Parathyroid adenoma (tissue), 2 donors: Measurements from ENCODE around the gene ARSD.
"Not testable (repeated sequence)": the region's sequence is repeated elsewhere in the genome, so short reads cannot be mapped to it uniquely, and the experiment has no call there.

ENCODE experiments used
- H2AFZ ChIP-seq: fragments of 300-600 bp; sonication (generic); one replicate; pipeline ENCODE4 v1.7.0; 2017; ENCODE audit warnings: antibody characterized with exemption, mild to moderate bottlenecking
- H3K27ac ChIP-seq: fragments of 300-600 bp; sonication (generic); one replicate; pipeline ENCODE4 v1.7.0; 2017
- H3K27me3 ChIP-seq: fragments of 300-600 bp; sonication (generic); one replicate; pipeline ENCODE4 v1.7.0; 2017; ENCODE audit warnings: low read length; ENCODE audit not compliant: control insufficient read depth, insufficient read depth
- H3K36me3 ChIP-seq: fragments of 300-600 bp; sonication (generic); one replicate; pipeline ENCODE4 v1.7.0; 2017; ENCODE audit warnings: low read length; ENCODE audit not compliant: control insufficient read depth, insufficient read depth
- H3K4me1 ChIP-seq: fragments of 300-600 bp; sonication (generic); one replicate; pipeline ENCODE4 v1.7.0; 2017; ENCODE audit warnings: control low read depth
- H3K4me2 ChIP-seq: fragments of 300-600 bp; sonication (generic); one replicate; pipeline ENCODE4 v1.7.0; 2017; ENCODE audit warnings: low read length
- H3K4me3 ChIP-seq: fragments of 300-600 bp; sonication (generic); one replicate; pipeline ENCODE4 v1.7.0; 2017; ENCODE audit warnings: low read depth, low read length
- H3K79me2 ChIP-seq: fragments of 300-600 bp; sonication (generic); one replicate; pipeline ENCODE4 v1.7.0; 2017; ENCODE audit warnings: control low read depth
- H3K9ac ChIP-seq: fragments of 300-600 bp; sonication (generic); one replicate; pipeline ENCODE4 v1.7.0; 2017; ENCODE audit warnings: mild to moderate bottlenecking
- H3K9me3 ChIP-seq: fragments of 300-600 bp; sonication (generic); one replicate; pipeline ENCODE4 v1.7.0; 2017; ENCODE audit warnings: low read length; ENCODE audit not compliant: control insufficient read depth
- CTCF ChIP-seq: fragments of 300-600 bp; sonication (generic); IDR thresholded peaks from one replicate; pipeline ENCODE4 v1.7.0; 2017; ENCODE audit warnings: antibody characterized with exemption, mild to moderate bottlenecking
- donor health status: primary hyperparathyroidism.

ARSD gene

GRCh38 chrX:2928583-2929434 is at the start of gene ARSD:
ARSD (minus strand) TSS chrX:2929339; CDS start chrX:2929275, 64 bp downstream.
- peak within 1 kb of the TSS; percentile 92 for H3K27ac ChIP-seq
- H3K4me3 ChIP-seq: peak within 1 kb of the TSS; percentile 68
- no peak for TF ChIP-seq CTCF
- no peaks in the 10 kb centered on the region for H3K4me1 ChIP-seq
- H3K9me3 ChIP-seq: no peaks in the 10 kb centered on the region
- H3K27me3 ChIP-seq: no peaks in the 10 kb centered on the region
- H3K79me2 ChIP-seq: no peaks in the 10 kb centered on the region
- no peaks in the 10 kb centered on the region for H3K36me3 ChIP-seq
- H2AFZ ChIP-seq: peak within 1 kb of the TSS; percentile 86
- H3K9ac ChIP-seq: peak within 1 kb of the TSS; percentile 67
- H3K4me2 ChIP-seq: peak within 1 kb of the TSS; percentile 66

DNA sequence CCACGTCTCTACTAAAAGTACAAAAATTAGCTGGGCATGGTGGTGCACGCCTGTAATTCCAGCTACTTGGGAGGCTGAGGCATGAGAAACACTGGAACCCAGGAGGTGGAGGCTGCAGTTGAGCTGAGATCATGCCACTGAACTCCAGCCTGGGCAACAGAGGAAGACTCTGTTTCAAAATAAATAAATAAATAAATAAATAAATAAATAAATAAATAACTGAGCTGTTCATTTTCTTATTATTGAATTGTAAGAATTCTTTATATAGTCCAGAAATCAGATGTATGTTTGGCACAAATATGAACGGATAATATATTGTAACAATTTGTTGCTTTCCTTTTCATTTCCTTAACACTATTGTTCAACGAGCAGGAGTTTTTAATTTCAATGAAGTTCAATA is 49.5 kb upstream of the ARSD start:
- H3K27me3 ChIP-seq, H3K9me3 ChIP-seq, H3K36me3 ChIP-seq, H3K4me3 ChIP-seq, H2AFZ ChIP-seq, H3K79me2 ChIP-seq, H3K27ac ChIP-seq, H3K4me2 ChIP-seq, H3K9ac ChIP-seq, H3K4me1 ChIP-seq: not testable (repeated sequence)

GRCh38 chrX:2974961-2975360 is 45.8 kb upstream of the ARSD start:
- no peaks in the 10 kb centered on the region for H3K9me3 ChIP-seq
- H3K4me1 ChIP-seq: no peaks in the 10 kb centered on the region
- H3K27ac ChIP-seq: no peak overlapping the region
- no peaks in the 10 kb centered on the region for H3K27me3 ChIP-seq
- H3K9ac ChIP-seq: no peak overlapping the region
- H3K4me2 ChIP-seq: no peak overlapping the region
- H2AFZ ChIP-seq: no peak overlapping the region
- H3K36me3 ChIP-seq: no peaks in the 10 kb centered on the region
- H3K4me3 ChIP-seq: no peak overlapping the region
- no peak for TF ChIP-seq CTCF
- no peaks in the 10 kb centered on the region for H3K79me2 ChIP-seq

DNA sequence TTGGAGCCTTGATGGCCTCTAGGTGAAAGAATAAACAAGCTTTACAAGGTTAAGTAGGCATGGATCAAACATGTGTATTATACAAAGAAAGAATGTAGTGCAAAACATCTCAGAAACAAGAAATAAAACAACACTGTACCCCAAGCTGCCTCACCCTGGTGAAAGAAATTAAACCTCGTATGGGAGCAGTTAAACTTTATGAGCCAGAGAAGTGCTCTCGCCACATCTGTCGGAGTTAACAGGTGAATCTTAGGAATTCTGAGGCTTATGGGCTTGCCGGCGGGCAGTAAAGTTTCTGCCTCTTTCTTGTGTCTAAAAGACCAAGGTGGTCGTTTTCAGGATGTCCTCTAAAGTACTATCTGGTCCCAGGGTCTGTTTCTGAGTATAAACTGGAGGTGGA is 43.3 kb upstream of the ARSD start:
- H3K9me3 ChIP-seq: no peaks in the 10 kb centered on the region
- H3K9ac ChIP-seq: no peak overlapping the region
- H3K4me2 ChIP-seq: no peak overlapping the region
- H3K27me3 ChIP-seq: no peaks in the 10 kb centered on the region
- H3K79me2 ChIP-seq: no peaks in the 10 kb centered on the region
- no peaks in the 10 kb centered on the region for H3K36me3 ChIP-seq
- no peak for TF ChIP-seq CTCF
- H3K4me1 ChIP-seq: no peaks in the 10 kb centered on the region
- H3K4me3 ChIP-seq: no peak overlapping the region
- no peak overlapping the region for H2AFZ ChIP-seq
- H3K27ac ChIP-seq: no peak overlapping the region

- TF ChIP-seq CTCF: no peak
- H3K79me2 ChIP-seq: no peaks in the 10 kb centered on the region
Measured at GRCh38 chrX:2969021-2969420, 39.9 kb upstream of the ARSD start.

More at GRCh38 chrX:2969021-2969420, 39.9 kb upstream of the ARSD start:
- H3K27ac ChIP-seq: no peak overlapping the region
- no peaks in the 10 kb centered on the region for H3K36me3 ChIP-seq
- no peak overlapping the region for H2AFZ ChIP-seq
- no peak overlapping the region for H3K9ac ChIP-seq
- H3K27me3 ChIP-seq: no peaks in the 10 kb centered on the region
- H3K4me3 ChIP-seq: no peak overlapping the region
- no peak overlapping the region for H3K4me2 ChIP-seq
- no peaks in the 10 kb centered on the region for H3K9me3 ChIP-seq
- no peaks in the 10 kb centered on the region for H3K4me1 ChIP-seq
